Parathyroid adenoma (tissue), 2 donors: ENCODE data around the gene FAM50B.

Experiments used
- H2AFZ ChIP-seq: fragments of 300-600 bp; sonication (generic); one replicate; pipeline ENCODE4 v1.7.0; 2017; ENCODE audit warnings: antibody characterized with exemption, mild to moderate bottlenecking
- H3K27ac ChIP-seq: fragments of 300-600 bp; sonication (generic); one replicate; pipeline ENCODE4 v1.7.0; 2017
- H3K27me3 ChIP-seq: fragments of 300-600 bp; sonication (generic); one replicate; pipeline ENCODE4 v1.7.0; 2017; ENCODE audit warnings: low read length; ENCODE audit not compliant: control insufficient read depth, insufficient read depth
- H3K36me3 ChIP-seq: fragments of 300-600 bp; sonication (generic); one replicate; pipeline ENCODE4 v1.7.0; 2017; ENCODE audit warnings: low read length; ENCODE audit not compliant: control insufficient read depth, insufficient read depth
- H3K4me1 ChIP-seq: fragments of 300-600 bp; sonication (generic); one replicate; pipeline ENCODE4 v1.7.0; 2017; ENCODE audit warnings: control low read depth
- H3K4me2 ChIP-seq: fragments of 300-600 bp; sonication (generic); one replicate; pipeline ENCODE4 v1.7.0; 2017; ENCODE audit warnings: low read length
- H3K4me3 ChIP-seq: fragments of 300-600 bp; sonication (generic); one replicate; pipeline ENCODE4 v1.7.0; 2017; ENCODE audit warnings: low read depth, low read length
- H3K79me2 ChIP-seq: fragments of 300-600 bp; sonication (generic); one replicate; pipeline ENCODE4 v1.7.0; 2017; ENCODE audit warnings: control low read depth
- H3K9ac ChIP-seq: fragments of 300-600 bp; sonication (generic); one replicate; pipeline ENCODE4 v1.7.0; 2017; ENCODE audit warnings: mild to moderate bottlenecking
- H3K9me3 ChIP-seq: fragments of 300-600 bp; sonication (generic); one replicate; pipeline ENCODE4 v1.7.0; 2017; ENCODE audit warnings: low read length; ENCODE audit not compliant: control insufficient read depth
- CTCF ChIP-seq: fragments of 300-600 bp; sonication (generic); IDR thresholded peaks from one replicate; pipeline ENCODE4 v1.7.0; 2017; ENCODE audit warnings: antibody characterized with exemption, mild to moderate bottlenecking
- donor health status: primary hyperparathyroidism.

FAM50B gene

GRCh38 chr6:3855866-3856265 lies 6.7 kb downstream of the FAM50B start:
- Histone ChIP-seq H3K9me3 (no peaks in the 10 kb centered on the region), H3K27ac (no peak overlapping the region), H3K36me3 (no peaks in the 10 kb centered on the region), H3K4me1 (no peaks in the 10 kb centered on the region), H3K27me3 (no peaks in the 10 kb centered on the region), H3K4me2 (no peak overlapping the region), H3K79me2 (no peaks in the 10 kb centered on the region), H3K4me3 (no peak overlapping the region), H3K9ac (no peak overlapping the region), H2AFZ (no peak overlapping the region)
- TF ChIP-seq CTCF: no peak

DNA sequence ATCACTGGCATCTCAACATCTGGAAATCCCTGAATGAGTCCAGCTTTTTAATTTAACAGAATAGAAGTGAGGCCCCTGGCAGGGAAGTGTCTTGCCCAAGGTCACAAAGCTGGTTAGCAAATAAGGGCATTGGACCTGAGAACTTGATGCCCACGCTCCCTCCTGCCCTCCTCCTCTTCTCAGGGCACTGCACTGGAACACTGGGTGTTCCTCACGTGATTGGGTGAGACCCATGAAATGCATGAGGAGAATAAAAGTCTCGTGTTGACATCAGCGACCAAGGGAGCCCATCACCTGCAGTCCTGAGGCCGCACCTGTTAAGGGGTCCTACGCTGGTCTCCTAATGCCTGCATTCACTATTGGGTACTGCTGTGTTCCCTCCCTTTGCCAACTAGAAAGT lies 7.4 kb downstream of the FAM50B start:
- H3K4me2 ChIP-seq: no peak overlapping the region
- no peaks in the 10 kb centered on the region for H3K27me3 ChIP-seq
- H3K4me3 ChIP-seq: no peak overlapping the region
- H3K9ac ChIP-seq: no peak overlapping the region
- H3K9me3 ChIP-seq: no peaks in the 10 kb centered on the region
- no peak overlapping the region for H3K27ac ChIP-seq
- H2AFZ ChIP-seq: no peak overlapping the region
- TF ChIP-seq CTCF: no peak
- no peaks in the 10 kb centered on the region for H3K36me3 ChIP-seq
- no peaks in the 10 kb centered on the region for H3K79me2 ChIP-seq
- no peaks in the 10 kb centered on the region for H3K4me1 ChIP-seq

- Histone ChIP-seq H3K79me2 (no peaks in the 10 kb centered on the region), H3K36me3 (no peaks in the 10 kb centered on the region), H3K27me3 (no peaks in the 10 kb centered on the region), H3K9ac (no peak overlapping the region), H3K4me1 (no peaks in the 10 kb centered on the region), H2AFZ (no peak overlapping the region), H3K4me3 (no peak overlapping the region), H3K4me2 (no peak overlapping the region), H3K27ac (no peak overlapping the region), H3K9me3 (no peaks in the 10 kb centered on the region)
- TF ChIP-seq CTCF: no peak
Observed at GRCh38 chr6:3857468-3858456, 8.6 kb downstream of the FAM50B start.

DNA sequence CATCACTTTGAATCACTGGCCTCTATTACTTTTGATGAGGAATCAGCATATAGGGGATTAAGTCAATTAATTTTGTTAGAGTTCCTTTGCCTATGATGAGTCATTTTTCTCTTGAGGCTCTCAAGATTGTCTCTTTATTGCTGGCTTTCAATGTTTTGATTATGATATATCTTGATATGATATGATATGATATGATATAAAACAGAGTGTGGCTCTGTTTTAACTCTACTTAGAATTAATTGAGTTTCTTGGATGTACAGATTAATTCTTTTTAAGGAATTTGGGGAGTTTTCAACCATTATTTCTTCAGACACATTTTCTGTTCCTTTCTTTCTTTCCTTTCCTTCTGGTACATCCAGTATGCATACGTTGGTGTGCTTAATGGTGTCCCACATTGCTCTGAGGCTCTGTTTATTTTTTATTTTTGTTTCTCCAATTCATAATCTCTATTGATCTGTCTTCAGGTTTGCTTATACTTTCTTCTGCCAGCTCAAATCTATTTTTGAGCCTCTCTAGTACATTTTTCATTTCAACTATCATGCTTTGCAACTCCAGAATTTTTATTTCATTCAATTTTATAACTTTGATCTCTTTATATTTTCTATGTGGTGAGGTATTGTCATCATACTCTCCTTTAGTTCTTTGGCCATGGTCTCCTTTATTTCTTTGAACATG lies 10.8 kb downstream of the FAM50B start:
- TF ChIP-seq CTCF: no peak
- H3K4me2 ChIP-seq: no peak overlapping the region

More for the DNA sequence above, 10.8 kb downstream of the FAM50B start:
- H3K9ac ChIP-seq: no peak overlapping the region
- H3K4me1 ChIP-seq: no peaks in the 10 kb centered on the region
- H3K36me3 ChIP-seq: no peaks in the 10 kb centered on the region
- no peak overlapping the region for H3K27ac ChIP-seq
- H3K27me3 ChIP-seq: no peaks in the 10 kb centered on the region
- no peaks in the 10 kb centered on the region for H3K79me2 ChIP-seq
- no peak overlapping the region for H2AFZ ChIP-seq
- H3K9me3 ChIP-seq: no peaks in the 10 kb centered on the region
- H3K4me3 ChIP-seq: no peak overlapping the region
